Stomach (tissue), 4 donors: ENCODE results near the gene SCFD2.

Source experiments
- EP300 ChIP-seq: sonication (generic); formaldehyde crosslinking; IDR thresholded peaks from one replicate; pipeline ENCODE4 v1.6.1; 2017; ENCODE audit warnings: antibody characterized with exemption
- POLR2A ChIP-seq, 4 donors: fragments of 450-650 bp; IDR thresholded peaks; one replicate each; pipeline ENCODE4 v1.6.1; 2016; ENCODE audit warnings: antibody characterized with exemption in 4 of 4, control low read depth in 2 of 4, mild to moderate bottlenecking in 1 of 4, moderate library complexity in 1 of 4
- POLR2AphosphoS5 ChIP-seq, 3 donors: sonication (generic); formaldehyde crosslinking; IDR thresholded peaks; one replicate each; pipeline ENCODE4 v1.6.1; 2016; ENCODE audit warnings: antibody characterized with exemption in 3 of 3
- TF ChIP-seq, protein P1 (sequence below), 7 experiments: fragments of 450-650 bp in 4 of 7; fragments of 200-600 bp in 3 of 7; sonication (generic) in 3 of 7; IDR thresholded peaks; one replicate each; pipeline ENCODE4 v1.5.1; 2016 to 2019; ENCODE audit warnings: antibody characterized with exemption in 7 of 7, control low read depth in 2 of 7, mild to moderate bottlenecking in 1 of 7

DNA sequence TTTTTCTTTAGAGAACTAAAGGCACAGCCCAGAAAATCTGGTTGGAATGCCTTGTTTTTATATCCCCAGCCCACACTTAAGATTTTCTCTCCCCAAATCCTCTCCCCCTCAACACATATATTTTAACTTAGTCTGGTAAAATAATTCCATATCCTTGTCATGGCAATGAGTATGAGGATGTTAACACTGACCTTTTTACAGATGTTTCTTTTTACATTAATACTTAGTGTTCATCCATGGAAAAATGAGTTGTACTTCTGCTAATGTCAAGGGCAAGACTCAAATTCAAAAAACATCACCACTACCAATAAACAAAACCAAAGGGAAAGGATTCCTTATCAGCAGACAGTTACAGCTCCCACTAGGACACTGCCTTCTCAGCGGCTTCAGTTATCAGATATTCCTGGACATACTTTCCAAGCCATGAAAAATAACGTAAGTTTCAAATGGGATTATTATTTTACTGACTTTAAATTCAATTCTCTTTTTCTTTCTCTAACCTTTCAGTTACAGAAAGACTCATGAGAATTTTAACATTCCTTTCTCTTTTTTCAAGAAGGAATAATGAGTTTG is 420.4 kb downstream of the SCFD2 start:
- TF ChIP-seq, protein P1, sequence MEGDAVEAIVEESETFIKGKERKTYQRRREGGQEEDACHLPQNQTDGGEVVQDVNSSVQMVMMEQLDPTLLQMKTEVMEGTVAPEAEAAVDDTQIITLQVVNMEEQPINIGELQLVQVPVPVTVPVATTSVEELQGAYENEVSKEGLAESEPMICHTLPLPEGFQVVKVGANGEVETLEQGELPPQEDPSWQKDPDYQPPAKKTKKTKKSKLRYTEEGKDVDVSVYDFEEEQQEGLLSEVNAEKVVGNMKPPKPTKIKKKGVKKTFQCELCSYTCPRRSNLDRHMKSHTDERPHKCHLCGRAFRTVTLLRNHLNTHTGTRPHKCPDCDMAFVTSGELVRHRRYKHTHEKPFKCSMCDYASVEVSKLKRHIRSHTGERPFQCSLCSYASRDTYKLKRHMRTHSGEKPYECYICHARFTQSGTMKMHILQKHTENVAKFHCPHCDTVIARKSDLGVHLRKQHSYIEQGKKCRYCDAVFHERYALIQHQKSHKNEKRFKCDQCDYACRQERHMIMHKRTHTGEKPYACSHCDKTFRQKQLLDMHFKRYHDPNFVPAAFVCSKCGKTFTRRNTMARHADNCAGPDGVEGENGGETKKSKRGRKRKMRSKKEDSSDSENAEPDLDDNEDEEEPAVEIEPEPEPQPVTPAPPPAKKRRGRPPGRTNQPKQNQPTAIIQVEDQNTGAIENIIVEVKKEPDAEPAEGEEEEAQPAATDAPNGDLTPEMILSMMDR (IDR thresholded peaks at IDR 0.05), result no peak
- no peak for TF ChIP-seq POLR2A (IDR thresholded peaks at IDR 0.05)
- no peak for TF ChIP-seq EP300
- TF ChIP-seq POLR2AphosphoS5 (IDR thresholded peaks at IDR 0.05), result no peak
